ENCODE data around the gene CCT6A. TPM values are rescaled to one million over a fixed set of nuclear protein-coding genes. Genes with fewer than 3 reads are reported as not detected.
"Not testable (repeated sequence)": the region's sequence is repeated elsewhere in the genome, so short reads cannot be mapped to it uniquely, and the experiment has no call there.

CCT6A gene
- total RNA-seq, 1 donor from 2014 or later: 109 TPM

- no peak for DNase-seq (ENCODE audit: extremely low spot score, unreplicated experiment)
Observed at GRCh38 chr7:56040730-56041129, 10.8 kb upstream of the CCT6A start.

GRCh38 chr7:56045758-56046157 is 5.8 kb upstream of the CCT6A start:
- DNase-seq (ENCODE audit: extremely low spot score, unreplicated experiment); H3K27ac Mint-ChIP-seq (ENCODE audit: unreplicated experiment); H3K9me3 Mint-ChIP-seq (ENCODE audit: unreplicated experiment); H3K4me3 Mint-ChIP-seq (ENCODE audit: unreplicated experiment); H3K36me3 Mint-ChIP-seq (ENCODE audit: unreplicated experiment); H3K27me3 Mint-ChIP-seq (ENCODE audit: unreplicated experiment): not testable (repeated sequence)
- H3K4me1 Mint-ChIP-seq (ENCODE audit: unreplicated experiment): peaks cover 31% of the 10 kb centered on the region

More at GRCh38 chr7:56040730-56041129, 10.8 kb upstream of the CCT6A start:
- Mint-ChIP-seq H3K36me3 (ENCODE audit: unreplicated experiment) (peaks cover 5% of the 10 kb centered on the region), H3K27ac (ENCODE audit: unreplicated experiment) (no peak overlapping the region), H3K4me1 (ENCODE audit: unreplicated experiment) (no peaks in the 10 kb centered on the region), H3K9me3 (ENCODE audit: unreplicated experiment) (no peaks in the 10 kb centered on the region), H3K27me3 (ENCODE audit: unreplicated experiment) (no peaks in the 10 kb centered on the region), H3K4me3 (ENCODE audit: unreplicated experiment) (no peak overlapping the region)
- no peak for TF ChIP-seq CTCF (IDR thresholded peaks at IDR 0.05)

GRCh38 chr7:56046721-56047445 is 4.7 kb upstream of the CCT6A start:
- no peak for DNase-seq (ENCODE audit: extremely low spot score, unreplicated experiment)
- H3K27ac Mint-ChIP-seq (ENCODE audit: unreplicated experiment): peak overlapping the region; percentile 86
- TF ChIP-seq CTCF (IDR thresholded peaks at IDR 0.05): no peak

GRCh38 chr7:56047446-56048116 is 4.0 kb upstream of the CCT6A start:
- not testable (repeated sequence) for DNase-seq (ENCODE audit: extremely low spot score, unreplicated experiment); H3K4me3 Mint-ChIP-seq (ENCODE audit: unreplicated experiment); H3K36me3 Mint-ChIP-seq (ENCODE audit: unreplicated experiment); H3K27me3 Mint-ChIP-seq (ENCODE audit: unreplicated experiment); H3K9me3 Mint-ChIP-seq (ENCODE audit: unreplicated experiment)
- H3K27ac Mint-ChIP-seq (ENCODE audit: unreplicated experiment): peak overlapping the region; percentile 86
- peaks cover 31% of the 10 kb centered on the region for H3K4me1 Mint-ChIP-seq (ENCODE audit: unreplicated experiment)

More at GRCh38 chr7:56046721-56047445, 4.7 kb upstream of the CCT6A start:
- H3K9me3 Mint-ChIP-seq (ENCODE audit: unreplicated experiment): no peaks in the 10 kb centered on the region
- peaks cover 5% of the 10 kb centered on the region for H3K36me3 Mint-ChIP-seq (ENCODE audit: unreplicated experiment)
- no peak overlapping the region for H3K4me3 Mint-ChIP-seq (ENCODE audit: unreplicated experiment)
- H3K4me1 Mint-ChIP-seq (ENCODE audit: unreplicated experiment): peaks cover 31% of the 10 kb centered on the region
- no peaks in the 10 kb centered on the region for H3K27me3 Mint-ChIP-seq (ENCODE audit: unreplicated experiment)

- Mint-ChIP-seq H3K27me3 (ENCODE audit: unreplicated experiment) (no peaks in the 10 kb centered on the region), H3K36me3 (ENCODE audit: unreplicated experiment) (no peaks in the 10 kb centered on the region), H3K9me3 (ENCODE audit: unreplicated experiment) (no peaks in the 10 kb centered on the region), H3K4me1 (ENCODE audit: unreplicated experiment) (peaks cover 35% of the 10 kb centered on the region), H3K4me3 (ENCODE audit: unreplicated experiment) (no peak overlapping the region), H3K27ac (ENCODE audit: unreplicated experiment) (peak overlapping the region; percentile 64)
- DNase-seq (ENCODE audit: extremely low spot score, unreplicated experiment): no peak
- TF ChIP-seq CTCF (IDR thresholded peaks at IDR 0.05): no peak
Observed at GRCh38 chr7:56048245-56048644, 3.3 kb upstream of the CCT6A start.

GRCh38 chr7:56048763-56049162 is 2.8 kb upstream of the CCT6A start:
- DNase-seq (ENCODE audit: extremely low spot score, unreplicated experiment); H3K9me3 Mint-ChIP-seq (ENCODE audit: unreplicated experiment); H3K36me3 Mint-ChIP-seq (ENCODE audit: unreplicated experiment); H3K27me3 Mint-ChIP-seq (ENCODE audit: unreplicated experiment); H3K4me3 Mint-ChIP-seq (ENCODE audit: unreplicated experiment): not testable (repeated sequence)
- Mint-ChIP-seq H3K27ac (ENCODE audit: unreplicated experiment) (peak overlapping the region; percentile 64), H3K4me1 (ENCODE audit: unreplicated experiment) (peaks cover 37% of the 10 kb centered on the region)

All from osteocyte (in vitro differentiated cells).